ENCODE data around the gene CPA2.
"Not testable (repeated sequence)": the region's sequence is repeated elsewhere in the genome, so short reads cannot be mapped to it uniquely, and the experiment has no call there.

The CPA2 gene

DNA sequence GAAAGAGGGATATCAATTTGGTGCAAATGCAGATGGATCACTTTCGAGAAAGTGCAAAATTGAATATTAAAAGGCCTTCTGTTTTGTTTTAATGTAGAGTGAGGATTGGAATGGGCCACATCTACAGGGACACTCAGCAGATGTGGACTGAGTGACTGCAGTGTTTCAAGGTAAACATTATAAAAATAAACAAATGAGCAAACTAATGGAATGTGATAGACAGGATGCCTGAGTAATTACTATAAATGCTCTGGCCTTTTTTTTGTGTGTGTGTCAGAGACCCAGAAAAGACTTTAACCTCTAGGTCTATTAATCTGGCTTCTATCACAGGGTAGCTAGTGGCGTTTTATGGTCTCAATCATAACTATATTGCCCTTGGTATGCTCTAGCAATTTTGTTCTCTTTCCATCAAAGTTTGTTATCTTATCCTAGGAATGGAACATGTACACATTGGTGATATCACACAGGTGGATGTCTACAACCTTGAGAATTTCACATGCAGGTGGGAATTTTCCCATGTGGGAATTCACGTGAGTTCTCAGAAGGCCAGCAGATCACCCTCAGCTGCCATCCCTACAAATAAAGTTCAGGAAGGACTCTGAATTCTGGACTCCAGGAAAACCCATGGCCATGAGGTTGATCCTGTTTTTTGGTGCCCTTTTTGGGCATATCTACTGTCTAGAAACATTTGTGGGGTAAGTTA is at the start of gene CPA2:
CPA2 (plus strand) TSS at position 606 of the 703 bp plus-strand sequence; CDS start at position 625, 19 bp downstream.
- no peak for DNase-seq (ENCODE audit: extremely low read depth, low read depth)
- TF ChIP-seq, protein P1, sequence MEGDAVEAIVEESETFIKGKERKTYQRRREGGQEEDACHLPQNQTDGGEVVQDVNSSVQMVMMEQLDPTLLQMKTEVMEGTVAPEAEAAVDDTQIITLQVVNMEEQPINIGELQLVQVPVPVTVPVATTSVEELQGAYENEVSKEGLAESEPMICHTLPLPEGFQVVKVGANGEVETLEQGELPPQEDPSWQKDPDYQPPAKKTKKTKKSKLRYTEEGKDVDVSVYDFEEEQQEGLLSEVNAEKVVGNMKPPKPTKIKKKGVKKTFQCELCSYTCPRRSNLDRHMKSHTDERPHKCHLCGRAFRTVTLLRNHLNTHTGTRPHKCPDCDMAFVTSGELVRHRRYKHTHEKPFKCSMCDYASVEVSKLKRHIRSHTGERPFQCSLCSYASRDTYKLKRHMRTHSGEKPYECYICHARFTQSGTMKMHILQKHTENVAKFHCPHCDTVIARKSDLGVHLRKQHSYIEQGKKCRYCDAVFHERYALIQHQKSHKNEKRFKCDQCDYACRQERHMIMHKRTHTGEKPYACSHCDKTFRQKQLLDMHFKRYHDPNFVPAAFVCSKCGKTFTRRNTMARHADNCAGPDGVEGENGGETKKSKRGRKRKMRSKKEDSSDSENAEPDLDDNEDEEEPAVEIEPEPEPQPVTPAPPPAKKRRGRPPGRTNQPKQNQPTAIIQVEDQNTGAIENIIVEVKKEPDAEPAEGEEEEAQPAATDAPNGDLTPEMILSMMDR (IDR thresholded peaks at IDR 0.05; ENCODE audit: low read depth, low read length, missing control alignments): no peak
- no peak within 1 kb of the TSS for H3K4me3 ChIP-seq (replicated peaks; ENCODE audit: low read depth, low read length)

DNA sequence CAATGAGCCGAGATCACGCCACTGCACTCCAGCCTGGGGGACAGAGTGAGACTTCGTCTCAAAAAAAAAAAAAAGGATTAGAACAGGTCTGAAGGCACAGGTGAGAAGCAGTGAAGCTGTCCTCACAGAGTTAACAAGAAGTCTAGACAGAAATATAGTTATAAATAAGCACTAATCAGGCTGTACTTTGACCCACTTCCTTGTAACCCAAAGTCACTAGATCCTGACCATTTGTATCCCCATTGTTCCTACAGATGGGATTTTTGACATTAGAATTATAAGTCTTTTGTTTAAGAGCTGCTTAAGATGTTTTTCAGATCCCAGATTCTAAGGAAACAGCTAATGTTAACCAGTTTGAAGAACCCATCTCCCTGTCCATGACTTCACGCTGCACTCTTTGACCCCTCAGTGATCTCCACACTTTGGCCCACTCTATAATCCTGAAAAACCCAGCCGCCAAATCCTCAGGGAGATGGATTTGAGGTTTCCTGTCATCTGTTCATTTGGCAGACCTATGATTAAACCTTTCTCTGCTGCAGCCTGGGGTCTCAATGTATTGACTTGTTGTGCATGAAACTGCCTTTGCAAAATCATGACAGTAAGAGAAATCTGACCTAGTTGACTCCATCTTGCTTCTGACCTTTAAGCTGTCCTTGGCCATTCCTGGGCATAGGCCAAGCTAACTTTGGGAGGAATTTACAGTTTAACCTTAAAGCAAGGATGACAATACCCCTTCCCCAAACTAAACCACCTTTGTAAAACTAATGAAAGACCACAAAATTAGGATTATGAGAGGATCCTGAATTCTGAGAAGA is 47.6 kb upstream of the CPA2 start:
- H3K4me3 ChIP-seq (replicated peaks; ENCODE audit: low read depth, low read length): no peak overlapping the region
- TF ChIP-seq, protein P1 (IDR thresholded peaks at IDR 0.05; ENCODE audit: low read depth, low read length, missing control alignments): no peak
- no peak for DNase-seq (ENCODE audit: extremely low read depth, low read depth)

DNA sequence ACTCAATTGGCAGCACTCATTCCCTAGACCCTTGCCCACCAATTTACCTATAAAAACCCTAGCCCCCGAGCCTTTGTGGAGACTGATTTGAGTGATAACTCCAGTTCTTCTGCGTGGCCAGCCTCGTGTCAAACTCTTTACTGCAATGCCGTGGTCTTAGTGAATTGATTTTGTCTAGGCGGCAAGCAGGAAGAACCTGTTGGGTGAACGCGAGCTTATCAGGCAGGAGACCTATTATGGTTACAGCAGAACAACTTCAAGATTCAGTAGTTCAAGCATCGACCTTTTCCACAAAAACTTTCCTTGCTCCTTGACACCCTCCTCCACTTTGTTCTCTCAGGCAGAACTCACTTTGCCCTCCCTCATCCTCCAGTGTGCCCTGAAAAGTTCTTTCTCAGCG is 46.8 kb upstream of the CPA2 start:
- TF ChIP-seq, protein P1 (IDR thresholded peaks at IDR 0.05; ENCODE audit: low read depth, low read length, missing control alignments): no peak
- DNase-seq (ENCODE audit: extremely low read depth, low read depth): no peak
- no peak overlapping the region for H3K4me3 ChIP-seq (replicated peaks; ENCODE audit: low read depth, low read length)

DNA sequence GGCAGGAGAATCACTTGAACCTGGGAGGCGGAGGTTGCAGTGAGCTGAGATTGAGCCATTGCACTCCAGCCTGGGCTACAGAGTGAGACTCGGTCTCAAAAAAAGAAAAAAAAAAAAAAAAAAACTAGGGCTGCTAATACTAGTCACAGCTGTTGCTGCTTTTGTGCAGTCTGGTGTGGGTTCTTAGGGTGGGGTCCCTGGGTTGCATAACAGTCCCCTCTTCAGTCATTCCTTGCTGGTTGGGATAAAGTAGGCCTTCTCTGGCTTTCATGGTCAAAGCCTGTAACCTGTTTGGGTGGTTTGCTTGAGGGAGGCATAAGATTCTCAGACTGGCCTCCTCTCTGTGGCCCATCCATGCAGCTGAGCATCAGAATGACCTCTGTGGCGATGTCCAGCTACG is 44.9 kb upstream of the CPA2 start:
- no peak for DNase-seq (ENCODE audit: extremely low read depth, low read depth)
- no peak overlapping the region for H3K4me3 ChIP-seq (replicated peaks; ENCODE audit: low read depth, low read length)
- TF ChIP-seq, protein P1 (IDR thresholded peaks at IDR 0.05; ENCODE audit: low read depth, low read length, missing control alignments): no peak

DNA sequence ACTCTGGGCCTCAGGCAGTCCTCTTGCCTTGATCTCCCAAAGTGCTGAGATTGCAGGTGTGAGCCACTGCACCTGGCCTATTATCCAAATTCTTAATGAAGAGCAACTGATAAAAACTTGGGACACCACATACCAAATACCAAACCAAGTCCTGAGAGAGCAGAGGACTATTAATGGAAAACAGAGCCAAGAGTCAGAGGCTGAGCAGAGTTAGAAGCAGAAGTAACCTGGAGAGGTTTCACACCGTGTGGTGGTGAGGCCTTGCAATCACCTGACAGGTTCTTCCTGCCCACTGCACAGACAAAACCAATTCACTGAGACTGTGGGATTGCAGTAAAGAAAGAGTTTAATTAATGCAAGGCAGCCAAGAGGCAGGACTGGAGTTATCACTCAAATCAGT is 43.0 kb upstream of the CPA2 start:
- no peak for DNase-seq (ENCODE audit: extremely low read depth, low read depth)
- TF ChIP-seq, protein P1 (IDR thresholded peaks at IDR 0.05; ENCODE audit: low read depth, low read length, missing control alignments): no peak
- no peak overlapping the region for H3K4me3 ChIP-seq (replicated peaks; ENCODE audit: low read depth, low read length)

DNA sequence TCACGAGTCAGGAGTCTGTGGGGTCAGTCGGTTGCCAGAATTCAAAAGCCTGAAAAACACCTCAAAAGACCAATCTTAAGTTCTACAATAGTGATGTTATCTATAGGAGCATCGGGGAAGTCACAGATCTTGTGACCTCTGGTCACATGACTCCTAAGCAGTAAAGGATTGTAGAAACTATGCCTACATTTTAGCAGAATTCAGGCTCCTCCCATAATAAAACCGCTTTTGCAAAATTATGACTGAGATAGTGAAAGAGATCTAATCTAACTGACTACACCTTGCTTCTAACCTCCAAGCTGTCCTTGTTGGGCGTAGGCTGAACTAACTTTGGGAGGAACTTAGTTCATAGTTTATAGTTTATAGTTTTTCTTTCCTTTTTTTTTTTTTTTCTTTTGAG is 42.5 kb upstream of the CPA2 start:
- no peak for DNase-seq (ENCODE audit: extremely low read depth, low read depth)
- TF ChIP-seq, protein P1 (IDR thresholded peaks at IDR 0.05; ENCODE audit: low read depth, low read length, missing control alignments): no peak

DNA sequence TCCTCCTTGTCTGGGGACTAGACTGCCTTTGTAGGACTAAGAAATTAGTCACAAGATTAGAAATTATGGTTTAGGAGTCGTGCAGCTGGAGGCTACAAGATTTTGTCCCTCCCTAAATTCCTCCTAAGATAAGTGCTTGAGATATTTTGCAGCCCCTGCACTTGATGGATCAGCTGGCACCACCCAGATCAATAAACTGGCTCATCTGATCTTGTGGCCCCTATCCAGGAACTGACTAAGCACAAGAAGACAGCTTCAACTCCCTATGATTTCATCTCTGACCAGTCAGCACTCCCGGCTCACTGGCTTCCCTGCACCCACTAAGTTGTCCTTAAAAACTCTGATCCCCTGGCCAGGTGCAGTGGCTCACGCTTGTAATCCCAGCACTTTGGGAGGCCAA is 41.7 kb upstream of the CPA2 start:
- not testable (repeated sequence) for DNase-seq (ENCODE audit: extremely low read depth, low read depth); H3K4me3 ChIP-seq (replicated peaks; ENCODE audit: low read depth, low read length)

More for the DNA sequence above, 42.5 kb upstream of the CPA2 start:
- no peak overlapping the region for H3K4me3 ChIP-seq (replicated peaks; ENCODE audit: low read depth, low read length)

All from HFF-Myc (cell line).